Esophagus squamous epithelium (tissue), 4 donors: Measurements from ENCODE around the gene TRPM6.

Source experiments
- CTCF ChIP-seq, 6 experiments: fragments of 450-650 bp in 4 of 6; fragments of 200-600 bp in 2 of 6; sonication (generic) in 2 of 6; IDR thresholded peaks; one replicate each; pipeline ENCODE4 v1.5.1; 2016 to 2019; ENCODE audit warnings: antibody characterized with exemption in 6 of 6, mild to moderate bottlenecking in 4 of 6, moderate library complexity in 4 of 6
- POLR2A ChIP-seq, 4 donors: fragments of 450-650 bp; IDR thresholded peaks; one replicate each; pipeline ENCODE4 v1.6.1; 2017; ENCODE audit warnings: antibody characterized with exemption in 4 of 4, mild to moderate bottlenecking in 4 of 4, moderate library complexity in 3 of 4

GRCh38 chr9:74817816-74818215 is 69.9 kb downstream of the TRPM6 start:
- no peak for TF ChIP-seq POLR2A (IDR thresholded peaks at IDR 0.05)
- no peak for TF ChIP-seq CTCF (IDR thresholded peaks at IDR 0.05)
